Left forelimb (tissue), 1 donor: ENCODE measurements around the gene PCDH9.

Experiments used
- DNase-seq: peaks from one replicate; pipeline ENCODE4 v3.0.0-alpha.2; 2018; ENCODE audit warnings: low spot score

PCDH9 gene

GRCh38 chr13:66391322-66391721 is 838.8 kb downstream of the PCDH9 start:
- no peak for DNase-seq

DNA sequence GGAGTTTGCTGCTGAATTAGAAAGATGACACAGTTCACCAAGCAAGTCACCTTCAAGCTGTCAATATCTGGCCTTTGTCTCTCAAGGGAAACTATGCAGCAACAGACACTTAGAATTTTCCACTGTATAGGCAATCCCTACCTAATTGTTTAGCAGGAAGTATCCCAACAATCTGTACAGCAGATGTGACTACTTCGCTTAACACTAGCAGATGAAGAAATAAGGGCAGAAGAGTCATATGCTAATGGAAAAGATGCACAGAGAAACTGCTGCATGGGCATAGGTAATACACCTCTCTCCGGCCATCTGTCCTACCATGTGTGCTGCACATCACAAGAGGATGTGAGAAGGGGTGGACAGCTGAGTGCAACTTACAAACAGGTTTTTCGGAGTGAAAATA is 851.2 kb downstream of the PCDH9 start:
- no peak for DNase-seq

DNA sequence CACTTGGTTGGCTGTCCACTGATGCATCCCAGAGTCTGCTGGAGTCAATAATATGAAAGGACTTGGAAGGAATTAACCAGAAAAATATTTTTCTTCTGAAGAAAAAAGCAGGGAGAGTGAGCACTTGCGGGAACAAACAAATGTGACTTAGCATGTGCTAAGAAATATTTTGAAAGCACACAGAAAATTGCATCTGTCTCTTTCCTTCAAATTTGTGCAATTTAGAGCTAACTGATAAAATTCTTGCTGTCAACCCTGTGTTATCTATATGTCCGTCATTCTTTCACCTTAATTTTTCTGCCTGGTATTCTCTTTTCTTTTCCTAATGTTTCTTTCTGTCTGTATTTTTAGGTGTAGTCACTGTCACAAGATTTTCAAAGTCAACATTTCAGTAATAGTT is 852.6 kb downstream of the PCDH9 start:
- no peak for DNase-seq

DNA sequence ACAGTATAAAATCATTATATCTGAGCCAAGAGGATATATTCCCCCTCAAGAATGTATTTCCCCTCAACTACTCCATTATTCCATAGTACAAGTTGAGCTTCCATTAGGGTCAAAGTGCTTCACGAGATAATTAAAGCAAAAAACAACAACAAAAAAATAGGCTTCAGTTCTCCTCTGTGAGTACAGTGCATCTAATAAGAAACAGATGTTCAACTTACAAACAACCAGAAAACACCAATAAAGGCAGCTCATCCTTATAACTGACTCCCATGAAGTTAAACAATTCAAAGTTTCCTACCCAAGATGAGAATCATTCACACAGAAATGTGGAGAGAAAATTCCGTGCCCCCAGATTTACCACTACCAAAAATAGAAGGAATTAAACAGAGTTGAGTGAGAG is 854.4 kb downstream of the PCDH9 start:
- no peak for DNase-seq

DNA sequence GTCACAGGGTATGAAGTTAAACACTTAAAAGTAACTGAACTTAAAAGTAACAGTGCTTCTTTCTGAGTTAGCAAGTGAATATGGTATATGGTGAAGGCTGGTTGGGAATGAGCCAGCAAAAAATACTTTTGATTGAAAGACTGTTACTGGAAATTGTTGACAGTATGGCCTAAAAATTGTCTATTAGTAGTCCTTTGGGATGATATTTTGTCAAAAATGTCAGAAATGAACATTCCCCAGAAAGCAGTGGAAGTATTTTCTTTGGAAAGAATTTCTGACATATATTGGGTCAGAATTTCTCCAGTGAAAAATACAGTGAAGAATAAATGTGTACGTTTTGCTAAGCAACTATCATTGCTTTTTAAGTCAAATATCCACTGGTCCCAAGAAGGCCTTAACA is 860.5 kb downstream of the PCDH9 start:
- DNase-seq = no peak

DNA sequence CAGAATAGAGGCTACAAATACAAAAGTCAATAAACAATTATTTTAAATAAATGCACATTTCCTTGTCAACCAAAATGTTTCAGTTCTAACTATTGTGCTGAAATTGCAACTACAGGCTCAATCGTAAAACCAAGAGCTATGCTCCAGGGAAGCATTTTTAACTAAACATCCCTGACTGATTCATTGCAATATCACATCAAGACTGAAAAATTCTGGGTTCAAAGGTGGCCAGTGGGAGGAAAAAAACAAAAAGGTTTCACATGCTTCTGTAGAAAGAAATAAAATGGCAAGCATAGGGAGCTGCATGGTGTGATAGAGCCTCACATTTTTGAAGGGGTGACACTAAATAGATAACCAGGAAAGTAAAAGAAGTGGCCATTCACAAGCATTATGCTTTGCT is 862.8 kb downstream of the PCDH9 start:
- no peak for DNase-seq

DNA sequence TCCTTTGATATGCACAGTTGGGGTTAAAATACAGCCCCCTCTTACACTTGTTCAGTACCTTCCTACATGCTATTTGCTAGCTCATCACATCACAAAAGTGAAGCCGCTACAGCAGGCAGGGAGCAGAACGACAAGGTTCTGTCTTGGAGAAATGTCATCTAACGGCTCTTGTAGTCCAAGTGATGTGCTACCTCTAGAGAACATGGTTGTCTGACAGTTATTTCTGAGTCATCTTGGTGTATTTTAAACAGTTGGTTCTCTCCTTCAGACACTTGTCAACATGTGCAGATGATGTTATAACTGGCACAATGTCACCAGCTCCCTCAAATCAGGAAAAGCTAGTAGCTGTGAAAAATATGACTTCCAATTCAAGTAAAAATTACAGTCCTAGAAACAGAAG is 865.0 kb downstream of the PCDH9 start:
- no peak for DNase-seq

DNA sequence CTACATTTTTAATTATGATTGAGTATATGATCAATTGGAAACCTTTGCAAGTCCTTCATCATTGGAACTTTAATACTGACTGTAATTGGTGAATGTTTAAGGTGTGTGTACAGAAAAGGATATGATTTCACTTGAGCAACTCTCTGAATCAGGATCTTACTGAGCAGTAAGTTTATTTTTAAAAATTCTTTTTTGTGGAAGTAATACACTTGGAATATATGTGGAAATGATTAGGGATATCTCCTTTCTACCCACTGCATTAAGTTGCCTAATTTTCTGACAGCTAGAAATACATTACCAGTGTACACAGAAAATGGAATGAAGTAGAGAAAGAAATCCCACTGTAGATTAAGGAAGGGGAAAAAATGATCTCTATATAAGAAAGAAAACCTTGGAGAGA is 865.8 kb downstream of the PCDH9 start:
- no peak for DNase-seq

- no peak for DNase-seq
Measured at GRCh38 chr13:66362485-66362884, 867.7 kb downstream of the PCDH9 start.

- no peak for DNase-seq
Measured at GRCh38 chr13:66359910-66360552, 870.1 kb downstream of the PCDH9 start.

DNA sequence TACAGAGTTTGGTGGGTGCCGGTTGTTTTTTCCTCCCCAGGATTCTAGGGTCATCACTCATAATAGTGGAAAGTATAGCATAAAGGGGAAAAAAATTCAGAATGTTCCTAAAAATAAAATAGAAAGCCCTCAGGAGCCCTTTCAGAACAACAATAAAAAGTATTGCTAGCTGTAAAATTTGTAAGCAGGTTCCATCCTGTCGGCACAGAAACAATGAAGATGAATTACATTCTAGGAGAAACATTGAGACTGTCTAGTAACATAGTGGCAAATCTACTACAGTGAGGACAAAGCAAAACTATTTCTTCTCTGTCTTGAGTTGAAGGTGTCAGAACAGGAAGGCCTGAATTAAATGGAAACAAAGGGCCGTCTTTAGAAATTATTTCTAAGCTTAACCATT is 870.7 kb downstream of the PCDH9 start:
- DNase-seq = no peak

DNA sequence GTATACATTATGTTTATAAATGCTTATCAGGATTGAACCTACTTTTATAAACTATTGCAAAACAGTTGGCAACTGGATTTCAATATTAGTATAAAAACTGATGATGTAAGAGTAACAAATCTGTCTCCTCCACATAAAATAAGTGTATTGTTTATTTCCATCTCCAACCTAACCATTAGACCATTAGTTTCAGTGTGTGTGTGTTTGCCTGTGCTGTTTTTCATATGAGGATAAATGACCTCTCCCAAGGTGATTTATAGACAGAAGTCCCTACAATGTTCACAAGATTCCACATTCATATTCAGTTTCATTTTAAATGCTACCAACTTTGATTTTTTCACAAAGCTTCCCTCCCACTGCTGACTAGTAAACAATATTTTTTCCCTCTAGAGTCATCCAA is 871.6 kb downstream of the PCDH9 start:
- DNase-seq = no peak

DNA sequence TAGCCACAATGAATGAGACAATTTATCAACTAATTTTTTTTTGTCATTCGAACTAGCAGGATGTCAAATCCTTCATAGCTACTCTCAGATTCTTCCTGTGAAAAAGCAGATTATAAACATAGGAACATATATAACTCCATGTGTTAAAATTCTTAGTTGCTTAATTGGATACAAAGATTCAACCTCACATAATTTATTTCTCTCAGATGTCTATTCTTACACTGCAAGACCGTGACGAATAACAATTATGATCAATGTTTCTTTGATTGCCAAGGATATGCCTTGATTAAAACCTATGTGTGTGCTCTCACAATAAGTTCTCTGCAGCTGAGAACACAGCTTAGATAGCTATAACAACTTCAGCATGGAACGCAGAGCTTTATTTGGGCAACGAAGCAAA is 872.7 kb downstream of the PCDH9 start:
- no peak for DNase-seq

GRCh38 chr13:66354879-66355751 is 875.0 kb downstream of the PCDH9 start:
- DNase-seq = no peak

DNA sequence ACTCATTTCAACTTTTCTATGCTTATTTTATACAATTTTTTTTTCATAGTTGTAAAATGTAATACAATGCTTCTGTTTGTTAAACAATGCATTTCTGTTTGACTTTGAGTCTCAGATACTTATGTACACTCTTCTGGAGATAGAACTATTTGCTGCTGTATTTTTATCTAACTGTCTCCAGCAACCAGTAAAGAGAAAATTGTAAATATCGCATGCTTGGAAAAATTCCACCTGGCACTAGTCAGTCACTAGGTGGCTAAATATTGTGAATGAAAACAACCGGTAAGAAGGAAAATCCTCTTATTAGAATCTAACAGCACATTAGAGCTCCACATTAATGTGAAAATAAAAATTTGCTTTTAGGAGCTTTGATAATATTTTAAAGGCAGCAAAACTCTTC is 876.5 kb downstream of the PCDH9 start:
- no peak for DNase-seq

- DNase-seq = no peak
Measured at GRCh38 chr13:66349966-66350365, 880.2 kb downstream of the PCDH9 start.

- no peak for DNase-seq
Measured at GRCh38 chr13:66348745-66349690, 881.1 kb downstream of the PCDH9 start.

DNA sequence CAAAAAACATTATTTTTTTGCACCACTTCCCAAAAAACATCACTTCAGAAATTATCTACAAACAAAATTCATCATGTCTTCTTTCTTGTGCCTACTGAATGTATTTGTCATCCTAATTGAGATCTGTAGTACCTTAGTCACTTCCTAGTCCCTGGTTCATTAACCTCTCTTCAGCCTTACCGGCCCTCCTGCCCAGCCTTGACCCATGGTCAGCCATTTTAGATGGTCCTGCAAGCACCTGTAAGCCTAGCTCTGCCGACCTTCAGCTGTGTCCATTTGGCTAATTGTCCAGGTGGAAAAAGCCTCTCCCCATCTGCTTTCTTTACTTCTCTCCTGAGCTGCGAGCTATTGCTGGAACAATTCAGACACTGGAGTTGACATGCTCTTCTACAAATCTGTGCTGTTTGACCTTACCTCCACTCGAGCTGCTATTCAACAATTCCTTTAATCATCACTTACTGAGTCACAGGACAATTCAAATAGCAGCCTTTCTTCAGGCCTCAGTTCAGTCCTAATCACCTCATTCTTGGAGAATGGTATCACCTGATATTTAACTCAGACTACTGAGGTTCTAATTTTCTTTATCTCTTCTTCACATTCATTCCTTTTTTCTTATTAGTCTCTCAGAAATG is 882.5 kb downstream of the PCDH9 start:
- no peak for DNase-seq

DNA sequence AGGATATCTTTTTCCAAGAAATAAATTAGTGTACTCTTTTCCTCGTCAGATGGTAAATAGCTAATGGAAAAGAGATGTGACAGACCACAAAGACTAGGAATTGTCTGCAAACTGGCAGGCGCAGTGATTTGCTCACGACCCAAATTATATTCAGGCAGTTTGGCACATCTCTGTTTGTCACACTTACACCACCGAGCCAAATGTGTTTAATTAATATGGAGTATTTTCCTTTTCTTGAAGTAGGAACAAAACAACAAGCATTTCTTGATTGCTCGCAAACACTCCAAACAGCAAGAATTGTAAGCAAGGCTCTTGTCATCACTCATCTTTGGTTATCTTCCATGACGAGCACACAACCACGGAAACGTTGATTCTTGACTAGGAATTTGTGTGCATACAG is 884.2 kb downstream of the PCDH9 start:
- no peak for DNase-seq

GRCh38 chr13:66345518-66345810 is 884.7 kb downstream of the PCDH9 start:
- no peak for DNase-seq

GRCh38 chr13:66344805-66345517 is 885.2 kb downstream of the PCDH9 start:
- no peak for DNase-seq
